IPS DF 4.7 (cell line): ENCODE measurements around the gene NADK2.

Source experiments
- DNase-seq: peaks from one replicate; pipeline ENCODE4 v3.0.0-alpha.2; 2013; ENCODE audit warnings: low spot score; ENCODE audit errors: extremely low read depth

The NADK2 gene

DNA sequence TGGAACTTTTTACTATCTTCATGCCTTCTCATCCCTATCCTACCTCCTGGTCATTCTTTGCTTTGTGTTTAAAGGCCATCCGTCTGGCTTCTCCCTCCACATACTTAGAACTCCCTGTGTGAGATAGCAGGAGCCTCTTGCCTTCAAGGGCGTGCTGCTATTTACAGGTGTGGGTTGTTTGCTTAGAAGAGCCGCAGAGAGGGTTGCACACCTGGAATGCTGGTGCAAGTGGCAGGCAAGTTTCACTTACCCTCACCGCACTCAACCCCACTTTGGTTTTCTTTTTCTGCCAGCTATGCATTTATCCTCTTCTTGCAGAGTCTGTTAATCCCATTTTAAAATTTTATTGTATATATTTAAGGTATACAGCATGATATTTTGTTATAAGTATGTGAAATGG is 77.3 kb downstream of the NADK2 start:
- DNase-seq: no peak

DNA sequence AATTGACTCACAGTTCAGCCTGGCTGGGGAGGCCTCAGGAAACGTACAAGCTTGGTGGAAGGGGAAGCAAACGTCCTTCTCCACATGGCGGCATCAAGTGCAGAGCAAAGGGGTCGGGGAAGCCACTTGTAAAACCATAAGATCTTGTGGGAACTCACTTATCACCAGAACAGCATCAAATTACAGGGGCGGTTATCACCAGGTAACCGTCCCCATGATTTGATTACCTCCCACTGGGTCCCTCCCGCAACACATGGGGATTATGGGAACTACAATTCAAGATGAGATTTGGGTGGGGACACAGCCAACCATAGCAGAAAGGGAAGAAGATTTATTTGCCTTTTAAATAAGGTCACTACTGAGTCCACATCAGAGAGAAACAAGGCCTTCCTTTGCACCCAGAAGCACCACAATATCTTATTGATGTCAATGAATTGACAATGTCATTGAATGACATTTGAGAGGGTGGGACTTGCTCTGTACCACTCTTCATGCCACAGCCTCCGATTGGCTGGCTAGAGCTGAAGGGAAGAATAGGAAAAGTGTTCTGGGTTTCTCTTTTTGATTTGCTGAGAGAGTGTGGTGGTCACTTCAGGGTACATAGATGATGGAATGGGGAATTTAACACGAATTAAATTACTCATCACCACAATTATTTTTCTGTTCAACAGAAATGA is 78.8 kb downstream of the NADK2 start:
- no peak for DNase-seq

DNA sequence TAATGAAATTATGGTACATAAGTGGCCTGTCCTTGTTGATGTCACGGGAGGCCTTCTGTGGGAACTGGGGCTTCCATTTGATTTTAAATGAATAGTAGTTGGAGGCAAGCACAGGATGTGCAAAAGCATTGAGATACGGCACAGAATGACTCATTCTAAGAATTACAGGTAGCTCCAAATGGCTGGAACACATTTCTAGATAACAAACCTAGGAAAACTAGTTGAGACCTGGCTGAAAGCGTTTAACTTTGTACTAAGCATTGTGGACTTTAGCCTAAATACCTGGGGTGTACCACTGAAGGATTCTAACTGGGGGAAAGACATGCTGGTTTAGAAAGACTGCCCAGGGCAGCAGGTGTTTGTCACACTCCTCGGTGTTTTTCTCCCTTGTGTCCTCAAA is 80.4 kb downstream of the NADK2 start:
- DNase-seq: no peak

DNA sequence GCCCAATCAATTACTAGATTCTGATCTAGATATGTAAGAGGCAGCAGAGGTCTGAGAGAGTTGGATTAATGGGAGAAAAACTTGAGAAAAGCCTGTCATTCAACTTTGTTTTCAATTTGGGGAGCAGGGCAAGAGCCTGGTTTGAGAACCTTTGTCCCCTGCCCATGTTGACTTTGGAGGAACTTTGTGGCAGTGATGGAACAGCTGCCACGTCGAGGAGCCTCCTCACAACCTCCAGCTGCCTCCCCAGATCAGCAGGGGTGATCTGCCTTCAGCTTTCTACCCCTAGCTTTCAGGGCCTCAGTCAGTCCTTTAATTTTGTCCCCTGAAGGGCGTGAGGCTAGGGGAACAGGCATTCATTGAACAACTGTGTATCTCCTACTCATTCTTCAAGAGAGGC is 81.1 kb downstream of the NADK2 start:
- no peak for DNase-seq

DNA sequence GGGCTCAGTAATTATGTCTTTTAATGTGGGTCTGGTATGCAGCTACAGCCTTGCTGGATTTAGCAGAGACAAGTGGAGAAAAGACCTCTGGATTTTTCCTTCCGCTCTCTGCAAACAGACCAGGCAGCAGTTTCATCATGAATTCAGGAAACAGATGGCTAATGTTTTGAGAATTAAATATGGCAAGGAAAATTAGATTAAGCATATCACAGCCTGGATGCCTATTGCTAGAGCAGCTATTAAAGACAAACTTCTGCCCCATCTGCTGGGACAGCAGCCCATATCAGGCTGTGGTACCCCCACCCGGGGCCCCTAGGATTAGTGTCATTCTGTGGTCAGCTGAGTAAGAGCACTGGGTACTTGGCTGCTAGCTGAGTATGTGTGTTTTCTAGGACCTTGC is 83.6 kb downstream of the NADK2 start:
- DNase-seq: no peak

DNA sequence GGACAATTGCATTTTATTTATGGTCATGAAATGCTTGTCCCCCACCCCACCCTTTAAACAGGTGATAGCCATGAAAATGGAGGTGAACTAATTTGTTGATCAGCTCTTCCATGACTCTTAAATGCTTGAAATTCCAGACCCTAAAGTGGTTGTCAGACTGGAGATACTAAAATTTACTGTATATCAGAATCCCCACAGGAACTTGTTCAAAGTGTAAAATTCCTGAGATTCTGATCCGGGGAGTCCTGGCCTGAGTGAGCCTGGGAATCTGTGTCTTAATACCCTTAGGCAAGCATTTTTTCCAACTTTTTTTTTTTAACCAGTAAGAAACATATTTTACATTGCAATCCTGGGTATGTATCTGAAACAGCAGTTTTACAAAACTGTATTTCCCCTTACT is 85.1 kb downstream of the NADK2 start:
- DNase-seq: no peak

DNA sequence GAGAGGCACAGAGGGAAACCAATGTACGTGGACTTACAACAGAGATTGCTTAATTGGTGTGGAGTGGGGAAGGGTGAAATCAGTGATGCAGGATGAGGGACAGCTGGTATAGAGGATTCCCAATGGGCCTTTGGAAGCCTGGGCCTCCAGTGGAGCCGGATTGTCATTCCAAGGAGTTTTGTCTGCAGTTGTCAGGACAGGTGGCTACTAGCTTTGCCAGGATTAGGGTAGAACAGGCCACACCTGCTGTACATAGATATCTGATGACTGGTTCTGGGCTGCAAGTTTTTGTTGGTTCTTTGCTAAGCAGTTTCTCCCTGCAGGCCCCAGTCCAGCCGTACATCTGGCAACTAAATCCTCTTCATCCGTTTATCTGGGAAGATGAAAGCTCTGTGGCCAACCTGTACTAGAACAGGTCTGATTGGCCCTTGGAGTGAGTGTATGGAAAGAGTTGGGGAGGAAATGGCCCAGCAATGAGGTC is 85.6 kb downstream of the NADK2 start:
- no peak for DNase-seq

DNA sequence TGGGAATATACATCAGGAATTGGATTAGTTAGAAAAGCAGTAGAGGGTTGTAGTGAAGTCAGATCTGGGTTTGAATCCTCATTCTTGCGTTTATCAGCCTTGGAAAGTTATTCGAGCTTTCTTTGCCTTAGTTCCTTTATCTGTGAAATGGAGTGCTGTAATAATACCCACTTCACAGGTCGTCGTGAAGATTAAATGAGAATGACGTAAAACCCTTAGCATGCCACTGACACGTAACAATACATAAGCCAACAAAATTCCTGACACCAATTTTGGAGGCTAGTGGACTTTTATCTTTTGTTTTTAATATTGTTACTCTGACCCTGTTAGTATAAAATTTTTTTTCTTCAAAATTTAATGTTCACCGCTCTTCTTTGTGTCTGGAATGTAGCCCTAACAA is 86.4 kb downstream of the NADK2 start:
- no peak for DNase-seq

DNA sequence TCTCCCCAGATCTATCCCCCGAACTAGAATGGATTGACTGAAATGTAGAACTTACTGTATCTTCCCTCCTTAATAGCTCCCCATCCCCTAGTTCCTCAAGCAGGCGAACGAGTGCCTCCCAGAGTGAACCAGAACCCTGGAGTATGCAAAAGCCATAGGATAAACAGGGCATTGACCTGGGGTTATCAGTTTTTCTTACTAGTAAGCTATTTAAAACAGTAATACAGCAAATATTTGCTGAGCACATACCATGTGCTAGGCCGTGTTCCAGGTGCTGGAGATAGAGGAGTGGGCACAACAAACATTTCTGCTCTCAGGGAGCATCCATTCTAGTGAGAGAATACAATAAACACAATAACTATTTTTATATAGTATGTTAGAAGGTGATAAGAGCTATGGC is 88.0 kb downstream of the NADK2 start:
- DNase-seq: no peak

DNA sequence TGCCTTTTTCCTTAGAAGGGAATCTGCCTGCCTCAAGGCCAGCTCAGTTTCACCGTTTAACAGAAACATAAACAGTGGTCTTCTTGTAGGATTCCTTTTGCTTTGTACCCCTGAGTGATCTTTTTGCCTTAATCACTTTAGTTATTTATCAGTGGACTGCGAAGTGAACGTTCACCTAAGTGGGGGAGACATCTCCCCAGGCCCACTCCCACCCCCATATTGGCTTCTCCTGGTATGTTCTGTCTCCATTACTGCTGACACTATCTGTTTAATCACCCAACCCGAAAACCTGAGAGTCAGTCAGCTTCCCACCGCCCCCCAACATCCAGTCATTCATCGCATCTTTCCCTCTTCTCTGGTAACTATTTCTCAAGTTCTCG is 88.4 kb downstream of the NADK2 start:
- no peak for DNase-seq

DNA sequence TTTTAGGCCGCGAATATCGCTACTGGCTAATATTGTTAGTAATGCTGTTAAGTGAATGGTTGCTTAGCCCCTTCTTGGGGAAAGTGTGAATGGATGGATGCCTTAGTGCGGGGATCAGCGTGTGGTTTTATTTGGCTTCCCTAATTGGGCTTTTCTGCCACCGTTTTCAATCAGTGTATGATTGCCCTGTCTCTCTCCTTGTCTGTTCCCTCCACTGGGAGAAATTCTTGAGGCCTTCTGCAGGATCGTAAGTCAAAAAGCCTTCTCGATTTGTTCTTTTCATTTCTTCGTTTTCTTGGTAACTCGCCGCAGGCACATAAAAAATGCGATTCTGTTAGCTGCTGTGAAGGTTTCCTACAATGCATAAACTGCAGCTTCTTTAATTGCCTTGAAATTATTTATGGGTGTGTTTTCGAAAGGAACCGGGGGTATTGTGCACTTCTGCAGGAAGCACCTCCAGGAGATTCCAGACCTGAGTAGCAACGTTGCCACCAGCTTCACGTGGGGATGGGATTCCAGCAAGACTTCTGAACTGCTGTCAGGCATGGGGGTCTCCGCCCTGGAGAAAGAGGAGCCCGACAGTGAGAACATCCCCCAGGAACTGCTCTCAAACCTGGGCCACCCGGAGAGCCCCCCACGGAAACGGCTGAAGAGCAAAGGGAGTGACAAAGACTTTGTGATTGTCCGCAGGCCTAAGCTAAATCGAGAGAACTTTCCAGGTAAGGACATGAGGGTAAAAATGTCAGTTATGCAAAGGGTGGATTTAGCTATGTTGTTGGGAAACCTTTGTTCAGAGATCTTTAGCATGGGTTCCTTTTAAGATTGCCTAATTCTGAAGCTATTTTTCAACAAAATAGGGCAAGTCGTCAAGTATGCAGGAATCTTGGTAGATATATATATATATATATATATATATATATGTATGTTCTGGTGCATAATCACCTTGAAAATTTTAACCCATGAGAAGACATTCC is 89.1 kb downstream of the NADK2 start:
- DNase-seq: no peak

DNA sequence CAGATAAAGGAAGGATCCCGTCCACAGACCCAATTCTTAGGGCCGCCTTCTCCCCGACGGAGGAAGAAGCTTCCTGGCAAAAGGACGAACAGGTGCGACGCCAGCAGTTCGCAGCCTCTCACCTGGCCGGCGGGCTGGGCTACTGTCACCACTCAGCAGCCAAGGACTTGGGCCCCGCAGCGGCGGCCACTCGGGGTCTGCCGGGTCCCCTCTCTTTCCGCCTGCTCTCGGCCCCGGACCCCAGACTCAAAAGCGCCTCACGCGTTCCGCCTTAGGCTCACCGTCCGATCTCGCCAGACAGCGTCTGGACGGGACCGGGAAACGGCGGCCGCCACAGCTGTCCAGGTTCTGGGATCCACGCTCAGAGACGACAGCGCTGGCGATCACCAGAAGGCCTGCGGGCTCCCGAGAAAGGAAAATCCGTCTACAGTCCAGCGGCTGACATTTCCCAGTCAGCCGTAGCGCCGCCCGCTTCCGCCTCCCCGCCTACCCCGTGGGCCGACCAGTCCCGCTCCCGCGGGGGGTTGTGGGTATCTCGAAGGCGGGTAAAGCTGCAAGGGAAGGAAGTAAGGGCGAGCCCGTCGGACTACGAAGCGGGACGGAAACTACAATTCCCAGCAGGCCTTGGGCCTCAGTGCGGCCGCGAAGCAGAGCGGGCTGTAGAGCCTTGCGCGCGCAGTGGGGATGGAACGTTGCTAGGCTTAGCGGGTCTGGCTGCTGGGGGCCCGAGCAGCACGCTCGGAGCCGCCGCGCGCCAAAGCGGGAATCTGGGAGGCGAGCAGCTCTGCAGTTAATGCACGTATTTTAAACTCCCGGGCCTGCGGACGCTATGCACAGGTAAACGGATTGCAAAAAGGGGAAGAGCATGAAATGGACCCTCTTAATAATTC is 90.0 kb downstream of the NADK2 start, which contains the start of the genes LMBRD2 and SKP2:
Gene LMBRD2 (minus strand): TSS at position 454 of the 890 bp plus-strand sequence. CDS start 8,538 bp downstream, outside the sequence.
Gene SKP2 (plus strand): TSS at position 678 of the 890 bp plus-strand sequence. CDS start 152 bp downstream, at position 830.
- peak; percentile 95 for DNase-seq

DNA sequence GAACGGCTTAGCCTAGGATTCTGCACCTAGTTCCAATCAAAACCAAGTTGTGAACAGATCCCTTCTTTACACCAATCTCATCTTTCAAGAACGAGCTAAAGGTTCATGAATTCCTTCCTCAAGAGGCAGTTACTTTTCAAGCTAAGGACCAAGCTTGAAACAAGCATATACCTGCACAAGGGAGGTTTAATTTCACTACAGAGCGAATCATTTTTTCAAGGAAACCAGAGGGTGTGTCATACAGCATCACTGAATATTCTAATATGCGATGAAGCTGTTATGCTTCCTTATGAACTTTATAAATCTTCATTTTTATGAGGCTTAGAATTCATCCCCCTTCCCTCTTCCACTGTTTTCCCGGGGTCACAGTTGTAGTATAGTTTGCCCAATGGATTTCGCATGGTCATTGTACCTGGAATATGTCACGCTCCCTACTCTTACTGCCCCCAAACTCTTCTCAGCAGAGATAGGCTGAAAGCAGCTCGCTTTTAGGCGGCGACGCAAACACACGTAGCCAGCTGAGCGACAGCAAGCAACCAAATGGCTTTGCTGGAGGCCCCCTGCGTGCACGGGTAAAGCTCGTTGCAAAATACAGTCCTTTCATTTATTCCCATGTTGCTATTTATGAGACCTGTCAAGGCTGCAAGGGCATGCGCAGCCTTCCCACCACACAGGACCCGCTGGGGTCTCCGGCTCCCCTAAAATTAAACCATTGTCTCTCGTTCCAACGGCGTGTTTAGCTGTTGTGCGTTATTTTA is 90.9 kb downstream of the NADK2 start:
- DNase-seq: no peak

DNA sequence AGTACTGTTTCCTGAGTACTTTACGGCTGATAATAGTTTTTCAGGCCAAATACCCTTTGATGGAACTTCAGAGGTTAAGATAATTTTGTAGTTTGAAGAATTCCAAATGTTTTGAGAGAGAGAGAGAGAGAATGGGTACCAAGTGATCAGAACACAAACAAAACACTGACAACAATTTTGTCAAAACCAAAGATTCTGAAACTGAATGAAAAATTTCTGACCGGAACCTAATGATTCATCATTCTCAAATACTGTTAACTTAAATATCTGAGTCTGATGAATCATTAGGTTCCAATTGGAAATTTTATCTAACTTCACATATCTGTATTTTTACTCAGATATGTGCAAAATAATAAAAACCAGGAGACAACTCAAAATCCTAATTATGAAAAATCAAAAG is 94.0 kb downstream of the NADK2 start:
- DNase-seq: no peak

DNA sequence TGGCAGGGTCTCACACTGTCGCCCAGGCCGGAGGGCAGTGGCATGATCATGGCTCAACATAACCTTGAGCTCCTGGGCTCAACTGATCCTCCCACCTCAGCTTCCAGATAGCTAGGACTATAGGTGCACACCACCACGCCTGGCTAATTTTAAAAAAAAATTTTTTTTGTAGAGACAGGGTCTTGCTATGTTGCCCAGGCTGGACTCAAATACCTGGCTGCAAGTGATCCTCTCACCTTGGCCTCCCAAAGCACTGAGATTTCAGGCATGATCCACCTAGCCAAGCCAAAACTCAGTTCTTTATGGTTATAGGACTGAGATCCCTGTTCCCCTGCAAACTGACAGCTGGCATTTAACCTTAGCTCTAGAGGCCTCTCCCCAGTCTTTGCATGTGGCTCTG is 95.3 kb downstream of the NADK2 start:
- no peak for DNase-seq

DNA sequence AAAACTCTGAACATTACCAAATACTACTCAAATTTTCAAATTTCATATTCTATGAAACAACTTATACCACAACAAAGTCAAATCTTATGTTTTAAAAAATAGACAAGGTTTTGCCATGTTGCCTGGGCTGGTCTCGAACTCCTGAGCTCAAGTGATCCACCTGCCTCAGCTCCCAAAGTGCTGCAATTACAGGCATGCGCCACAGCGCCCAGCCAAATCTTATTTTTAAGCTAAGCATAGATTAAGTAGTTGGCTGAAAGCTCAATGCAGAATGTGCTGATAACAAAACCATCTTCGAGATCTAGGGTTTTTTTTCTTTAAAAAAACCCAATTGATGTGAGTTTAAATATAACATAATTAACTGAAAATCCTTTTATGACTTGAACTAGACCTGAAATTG is 96.4 kb downstream of the NADK2 start:
- DNase-seq: no peak
